Panc1 (cell line): ENCODE results near the gene CD300LF. TPM values are rescaled to one million over a fixed set of nuclear protein-coding genes. Genes with fewer than 3 reads are reported as not detected.

Experiments
- ATAC-seq: fragments of 200-7000 bp; cut with Tn5 transposase; 2 replicates; pipeline ENCODE4 v1.9.1; 2020; ENCODE audit warnings: mild to moderate bottlenecking, moderate library complexity
- BruUV-seq: library from RNA; stranded (reverse); fragments of 400-500 nt; replicated peaks from 2 replicates; lab custom pipeline; 2021; lab: Mats Ljungman, UMichigan
- CTCF ChIA-PET: fragments of 300-600 bp; sonication (Branson Sonifier 250); formaldehyde crosslinking; loops from one replicate; lab custom pipeline; 2022; ENCODE audit warnings: antibody characterized with exemption; lab: Charles Lee
- POLR2A ChIA-PET: fragments of 300-600 bp; sonication (Branson Sonifier 250); formaldehyde crosslinking; loops from one replicate; lab custom pipeline; 2022; ENCODE audit warnings: antibody characterized with exemption; lab: Charles Lee
- DNase-seq: peaks from one replicate; pipeline ENCODE4 v3.0.0-alpha.2; 2010; ENCODE audit warnings: low read depth, low spot score
- H3K27ac ChIP-seq: 2 replicates; pipeline ENCODE4 v1.5.1; 2011; ENCODE audit warnings: mild to moderate bottlenecking, low read length, inconsistent platforms
- H3K27me3 ChIP-seq: fragments of 200-500 bp; sonication (Bioruptor generic); 2 replicates; pipeline ENCODE4 v1.6.0; 2014; ENCODE audit warnings: low read length, inconsistent platforms; ENCODE audit not compliant: control insufficient read depth, insufficient read depth
- H3K36me3 ChIP-seq: fragments of 200-500 bp; sonication (Bioruptor generic); 2 replicates; pipeline ENCODE4 v1.5.1; 2014; ENCODE audit warnings: inconsistent platforms, mild to moderate bottlenecking, low read length, moderate library complexity; ENCODE audit not compliant: control insufficient read depth, insufficient read depth
- H3K4me1 ChIP-seq: 2 replicates; pipeline ENCODE4 v1.5.1; 2011; ENCODE audit warnings: inconsistent platforms, mild to moderate bottlenecking, low read length, moderate library complexity; ENCODE audit not compliant: control insufficient read depth, insufficient read depth
- H3K4me3 ChIP-seq, 2 experiments: 2 replicates each; pipeline ENCODE4 v1.5.1; 2011 to 2012; ENCODE audit warnings: low read depth in 2 of 2, low read length in 2 of 2, mild to moderate bottlenecking in 2 of 2, inconsistent platforms in 1 of 2, moderate library complexity in 1 of 2
- H3K9me3 ChIP-seq: fragments of 200-500 bp; sonication (Bioruptor generic); 2 replicates; pipeline ENCODE4 v1.5.1; 2014; ENCODE audit warnings: low read depth, mild to moderate bottlenecking, inconsistent platforms, low read length, moderate library complexity; ENCODE audit not compliant: control insufficient read depth, insufficient read depth
- CTCF ChIP-seq: fragments of 450-650 bp; IDR thresholded peaks from 2 replicates; pipeline ENCODE4 v1.5.1; 2017; ENCODE audit warnings: mild to moderate bottlenecking
- POLR2AphosphoS5 ChIP-seq: IDR thresholded peaks from 2 replicates; pipeline ENCODE4 v1.6.1; 2012; ENCODE audit warnings: mild to moderate bottlenecking, low read depth, low read length, moderate library complexity
- REST ChIP-seq, 2 experiments: IDR thresholded peaks; 2 replicates each; pipeline ENCODE4 v1.6.1; 2011 to 2012; ENCODE audit warnings: low read depth in 2 of 2, control low read depth in 1 of 2, low read length in 1 of 2, mild to moderate bottlenecking in 1 of 2, moderate library complexity in 1 of 2; ENCODE audit not compliant: insufficient read depth in 1 of 2
- SIN3A ChIP-seq: IDR thresholded peaks from 2 replicates; pipeline ENCODE4 v1.6.1; 2012; ENCODE audit warnings: low read depth, mild to moderate bottlenecking, low read length, moderate library complexity, borderline replicate concordance; ENCODE audit not compliant: insufficient read depth
- TCF7L2 ChIP-seq: IDR thresholded peaks from 2 replicates; pipeline ENCODE4 v1.6.1; 2011; ENCODE audit warnings: mild to moderate bottlenecking, low read depth, low read length, inconsistent platforms
- in situ Hi-C: cut with HindIII; loops from 2 replicates; pipeline ENCODE4 v1.10.0; 2016; ENCODE audit warnings: low sequenced_read_pairs, low pct_unique_long_range_greater_than_20kb
- intact Hi-C: fragments of 100-400 bp; cut with micrococcal nuclease; formaldehyde crosslinking; loops from one replicate; pipeline ENCODE4 v1.10.0; 2022; ENCODE audit not compliant: unreplicated experiment
- total RNA-seq: library from RNA; stranded (reverse); gene quantifications from one replicate; pipeline ENCODE4 v1.2.1, GENCODE V29; 2021; ENCODE audit not compliant: unreplicated experiment

Gene CD300LF
- total RNA-seq, 1 experiment from 2014 or later = not detected

GRCh38 chr17:74755533-74755932 lies 42.8 kb upstream of the CD300LF start:
- Histone ChIP-seq H3K4me1 (peaks cover 46% of the 10 kb centered on the region), H3K27ac (no peak overlapping the region), H3K27me3 (no peaks in the 10 kb centered on the region), H3K36me3 (no peaks in the 10 kb centered on the region), H3K9me3 (no peaks in the 10 kb centered on the region), H3K4me3 (no peak overlapping the region)
- ChIA-PET POLR2A (no interaction called here), CTCF (interaction anchor here (0.6 kb wide), 1 partner anchor 20 kb away, joined by 3 read pairs; no protein-coding TSS in a partner anchor)
- ATAC-seq (no peak), DNase-seq (no peak)
- no TSS peak for BruUV-seq
- intact Hi-C loops = no loop called here
- TF ChIP-seq REST (IDR thresholded peaks at IDR 0.05; ENCODE audit: insufficient read depth in 1 of 2, low read depth in 2 of 2, low read length in 1 of 2) = no peak
- TF ChIP-seq TCF7L2 = no peak
- TF ChIP-seq POLR2AphosphoS5 = no peak
- no peak for TF ChIP-seq CTCF
- no peak for TF ChIP-seq SIN3A
- in situ Hi-C loops = no loop called here

- Histone ChIP-seq H3K27ac (no peak overlapping the region), H3K4me3 (no peak overlapping the region), H3K36me3 (no peaks in the 10 kb centered on the region), H3K9me3 (no peaks in the 10 kb centered on the region), H3K4me1 (peaks cover 46% of the 10 kb centered on the region), H3K27me3 (no peaks in the 10 kb centered on the region)
- ChIA-PET CTCF (no interaction called here), POLR2A (no interaction called here)
- intact Hi-C loops (no loop called here), in situ Hi-C loops (no loop called here)
- TF ChIP-seq TCF7L2 = no peak
- no peak for TF ChIP-seq SIN3A
- TF ChIP-seq POLR2AphosphoS5 = no peak
- no peak for TF ChIP-seq CTCF
- TF ChIP-seq REST (IDR thresholded peaks at IDR 0.05; ENCODE audit: insufficient read depth in 1 of 2, low read depth in 2 of 2, low read length in 1 of 2) = no peak
- no TSS peak for BruUV-seq
- DNase-seq (no peak), ATAC-seq (no peak)
Observed at GRCh38 chr17:74754832-74755231, 42.1 kb upstream of the CD300LF start.
